Measurements from ENCODE around the gene C11orf71.

Gene C11orf71

GRCh38 chr11:114398303-114398920 is 1.9 kb downstream of the C11orf71 start:
- no peak for DNase-seq

GRCh38 chr11:114397349-114397982 is 2.8 kb downstream of the C11orf71 start:
- no peak for DNase-seq

DNA sequence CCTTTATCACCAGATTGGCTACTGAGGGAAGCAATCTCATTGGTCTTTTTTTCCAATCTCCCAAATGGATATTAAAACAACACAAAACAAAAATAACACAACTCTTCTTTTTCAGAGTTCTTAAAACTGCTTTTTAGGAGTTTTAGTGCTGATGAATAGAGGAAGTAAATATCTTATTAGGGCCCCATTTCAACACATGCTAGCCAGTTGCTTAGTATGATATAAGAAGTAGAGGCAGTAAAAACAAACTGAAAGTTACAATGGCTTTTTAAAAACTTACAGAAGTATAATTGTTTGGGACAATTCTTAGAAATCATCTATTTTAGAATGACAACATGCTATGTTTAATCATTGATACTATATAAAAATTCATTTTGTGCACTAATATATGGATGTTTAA is 3.4 kb downstream of the C11orf71 start:
- no peak for DNase-seq

GRCh38 chr11:114395736-114396135 is 4.6 kb downstream of the C11orf71 start:
- no peak for DNase-seq

DNA sequence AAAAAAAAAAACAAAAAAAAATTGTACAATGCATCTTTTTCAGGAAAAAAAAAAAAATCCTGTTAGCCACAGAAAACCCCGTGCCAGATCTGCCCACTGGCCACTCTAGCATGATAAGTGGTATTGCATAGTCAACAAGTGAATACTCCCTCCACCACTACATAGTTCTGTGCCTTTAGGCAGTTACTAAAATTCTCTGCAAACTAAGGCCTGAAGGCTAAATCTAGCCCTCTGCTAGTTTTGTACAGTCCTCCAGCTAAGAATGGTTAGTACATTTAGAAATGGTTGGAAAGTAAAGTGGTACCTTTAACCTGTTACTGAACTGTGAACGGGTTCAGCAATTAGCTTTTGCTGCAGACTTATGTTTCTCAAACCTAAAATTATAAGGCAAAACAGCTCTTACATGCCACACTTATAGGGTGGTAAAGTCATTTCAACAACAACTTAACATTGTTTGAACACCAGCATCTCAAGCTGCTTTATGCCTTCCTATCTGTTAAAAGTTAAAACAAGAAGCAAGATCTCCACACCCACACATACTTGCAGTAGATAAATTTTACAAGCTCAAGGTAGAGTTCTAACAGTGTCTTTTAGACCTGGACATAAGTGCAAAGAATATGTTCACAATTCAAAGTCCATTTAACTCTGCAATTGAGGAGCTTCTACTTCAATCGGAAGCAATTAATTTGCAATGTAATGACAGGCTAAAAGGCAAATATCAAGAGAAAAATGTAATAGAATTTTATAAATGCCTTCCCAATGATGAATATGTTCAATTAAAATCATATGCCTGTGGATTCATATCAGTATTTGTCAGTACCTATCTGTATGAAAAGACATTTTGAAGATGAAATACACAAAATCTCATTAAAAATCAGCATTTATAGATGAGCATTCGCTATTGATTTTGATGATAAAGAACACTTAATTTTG is 7.3 kb downstream of the C11orf71 start:
- DNase-seq: no peak

DNA sequence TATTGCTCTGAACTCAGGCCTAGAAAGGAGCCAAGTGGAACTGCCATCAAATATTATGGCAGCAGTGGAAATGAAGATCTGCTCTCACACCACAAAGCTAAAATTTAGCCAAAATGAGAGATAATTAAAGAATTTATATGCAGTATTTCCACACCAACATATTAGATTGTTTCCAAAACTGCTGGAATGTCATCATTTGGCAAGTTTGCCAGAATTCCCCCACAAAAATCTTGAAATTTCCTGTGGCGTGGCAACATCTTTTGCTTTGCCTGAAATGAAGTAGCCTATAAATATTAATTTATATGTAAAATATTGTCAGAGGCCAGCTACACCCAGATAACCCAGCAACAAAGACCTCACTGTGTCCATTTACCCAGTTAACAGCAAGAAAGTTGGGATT is 13.8 kb downstream of the C11orf71 start:
- DNase-seq: no peak

DNA sequence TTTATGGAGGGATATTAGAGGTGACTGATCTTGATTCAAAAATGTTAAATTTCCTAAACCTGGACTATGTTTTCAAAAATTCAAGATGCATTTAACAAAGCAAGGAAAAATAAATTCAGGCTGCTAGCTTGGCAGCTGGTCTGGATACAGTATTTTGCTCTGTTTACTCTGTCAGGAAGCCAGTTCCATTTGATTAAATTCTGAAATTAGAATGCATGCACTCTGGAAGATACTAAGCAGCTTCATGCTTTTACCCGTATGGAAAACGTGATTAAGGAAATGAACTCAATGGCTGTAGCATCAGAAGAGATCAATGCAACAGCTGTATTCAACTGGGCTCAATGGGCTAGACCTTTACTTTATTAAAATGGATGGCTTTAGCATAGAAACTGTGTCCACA is 14.2 kb downstream of the C11orf71 start:
- no peak for DNase-seq

DNA sequence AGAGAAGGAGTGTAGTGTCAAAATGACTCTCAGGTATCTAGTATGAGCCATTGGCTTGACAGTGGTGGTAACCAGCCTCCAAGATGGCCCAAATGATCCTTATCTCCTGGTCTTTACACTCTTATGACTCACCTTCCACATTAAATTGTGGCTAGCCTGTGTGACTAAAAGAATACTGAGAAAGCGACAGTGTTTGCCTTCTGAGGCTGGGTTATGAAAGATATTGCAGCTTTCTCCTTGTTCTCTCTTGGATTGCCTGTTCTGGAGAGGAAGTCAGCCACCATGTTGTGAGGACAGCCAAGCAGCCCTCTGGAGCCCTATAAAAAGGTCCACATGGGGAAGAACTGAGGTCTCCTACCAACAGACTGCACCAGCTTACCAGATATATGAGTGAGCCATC is 15.8 kb downstream of the C11orf71 start:
- DNase-seq: no peak

DNA sequence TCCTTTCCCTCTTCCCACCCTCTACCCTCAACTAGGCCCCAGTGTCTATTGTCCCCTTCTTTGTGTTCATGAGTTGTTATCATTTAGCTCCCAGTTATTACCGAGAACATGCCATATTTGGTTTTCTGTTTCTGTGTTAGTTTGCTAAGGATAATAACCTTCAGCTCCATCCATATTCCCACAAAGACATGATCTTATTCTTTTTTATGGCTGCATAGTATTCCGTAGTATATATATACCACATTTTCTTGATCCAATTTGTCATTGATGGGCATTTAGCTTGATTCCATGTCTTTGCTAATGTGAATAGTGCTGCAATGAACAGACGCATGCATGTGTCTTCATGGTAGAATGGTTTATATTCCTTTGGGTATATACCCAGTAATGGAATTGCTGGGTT is 17.8 kb downstream of the C11orf71 start:
- DNase-seq: no peak

GRCh38 chr11:114379394-114380069 is 20.8 kb downstream of the C11orf71 start:
- DNase-seq: no peak

DNA sequence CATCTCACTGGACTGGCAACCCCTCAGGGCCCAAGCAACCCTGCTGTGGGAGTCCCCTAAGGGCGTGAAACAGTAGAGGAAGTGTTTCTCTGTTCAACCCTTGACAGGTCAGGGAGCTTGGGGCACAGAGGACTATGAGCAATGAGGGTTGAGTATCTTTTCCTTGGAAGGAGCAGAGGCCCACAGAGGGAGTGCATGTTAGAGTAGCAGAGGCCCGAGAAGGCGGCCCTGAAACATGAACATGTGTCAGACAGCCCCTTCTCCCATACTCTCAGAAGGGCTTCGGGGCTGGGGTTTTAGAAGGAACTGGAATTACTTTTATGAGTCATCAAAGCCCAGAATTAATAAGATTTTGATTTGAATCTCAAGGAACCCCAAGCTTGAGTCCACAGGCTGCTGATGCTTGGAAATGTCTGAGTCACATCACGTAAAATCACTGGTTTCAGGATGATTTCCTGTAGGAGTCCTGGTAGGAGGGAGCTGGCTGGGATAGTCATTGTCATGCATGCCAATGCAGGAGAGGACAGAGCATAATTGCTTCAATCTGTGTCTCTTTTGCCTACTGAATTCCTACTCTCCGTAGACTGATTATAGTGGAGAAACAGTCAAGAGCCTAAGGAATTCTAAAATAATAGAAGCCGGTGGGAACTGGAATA is 22.6 kb downstream of the C11orf71 start:
- DNase-seq: no peak

- DNase-seq: no peak
These were observed 25.3 kb downstream of the C11orf71 start for GRCh38 chr11:114375052-114375451.

DNA sequence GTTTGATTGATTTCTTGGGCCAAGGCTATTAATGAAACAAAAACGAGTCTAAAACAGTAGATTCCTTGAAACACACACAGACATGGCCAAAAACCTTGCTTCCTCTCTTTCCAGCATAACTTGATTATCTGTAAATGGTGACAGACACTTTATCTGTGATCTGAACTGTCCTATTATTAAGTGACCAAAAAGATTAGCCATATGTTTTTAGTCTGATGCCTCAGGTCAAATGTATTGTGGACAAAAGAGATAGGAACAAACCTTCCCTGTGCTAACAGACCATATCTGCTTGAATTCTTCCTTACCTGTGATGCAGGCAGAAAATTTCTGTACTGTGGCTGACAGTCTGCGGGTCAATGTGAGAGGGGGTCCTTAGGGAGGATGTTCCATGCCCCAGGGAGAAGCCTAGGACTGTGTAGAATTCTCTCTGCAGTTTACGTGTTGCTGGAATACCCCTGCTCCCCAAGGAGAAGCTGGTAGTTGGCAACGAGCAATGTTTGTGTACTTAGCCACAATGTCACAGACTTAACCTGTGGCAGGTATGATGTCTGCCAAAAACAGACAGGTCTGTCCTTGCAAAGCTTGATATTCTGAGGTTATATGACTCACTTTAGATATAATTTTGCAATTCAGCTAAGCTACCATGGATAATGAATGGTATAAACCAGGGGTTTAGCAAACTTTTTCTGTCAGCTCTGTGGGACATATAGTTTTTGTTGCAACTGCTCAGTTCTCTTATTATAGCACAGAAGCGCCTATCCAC is 31.2 kb downstream of the C11orf71 start:
- DNase-seq: peak; percentile 5

DNA sequence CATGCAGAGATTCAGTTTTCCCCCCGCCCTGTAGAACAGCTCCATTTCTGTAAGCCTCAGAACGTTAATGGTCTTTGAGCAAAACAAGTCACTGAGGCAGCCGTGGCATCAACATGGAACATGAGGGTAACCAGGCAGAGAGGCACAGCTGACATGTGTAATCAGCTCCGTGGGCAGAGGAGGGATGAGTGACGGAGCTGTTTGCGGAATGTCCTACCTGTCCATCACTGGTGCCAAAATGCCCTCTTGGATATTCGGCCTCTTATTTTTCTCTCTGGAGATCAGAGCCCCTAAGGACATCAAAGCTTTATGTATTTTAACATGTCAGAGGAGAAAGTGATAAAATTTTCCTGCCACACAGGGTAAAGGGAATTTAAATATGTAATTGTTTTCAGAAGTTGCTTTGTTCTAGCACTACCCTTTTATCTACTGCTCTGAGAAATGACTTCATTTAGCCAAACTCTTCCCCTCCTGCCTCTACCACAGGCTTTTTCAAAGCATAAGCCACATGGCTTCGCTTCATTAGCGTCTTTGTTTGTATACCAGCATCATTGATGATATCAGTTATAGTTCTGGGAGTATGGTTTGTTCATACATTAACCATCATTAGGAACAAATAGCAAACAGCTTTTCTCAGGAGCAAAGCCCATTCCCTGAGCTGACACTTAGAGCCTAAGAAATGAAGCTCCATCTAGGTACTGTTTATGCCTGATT is 32.9 kb downstream of the C11orf71 start:
- DNase-seq: no peak

GRCh38 chr11:114366331-114367243 is 33.7 kb downstream of the C11orf71 start:
- DNase-seq: no peak

- DNase-seq: no peak
These were observed 37.4 kb downstream of the C11orf71 start for GRCh38 chr11:114362958-114363357.

GRCh38 chr11:114362326-114362725 is 38.0 kb downstream of the C11orf71 start:
- DNase-seq: no peak

- no peak for DNase-seq
These were observed 41.0 kb downstream of the C11orf71 start for GRCh38 chr11:114359342-114359741.

DNA sequence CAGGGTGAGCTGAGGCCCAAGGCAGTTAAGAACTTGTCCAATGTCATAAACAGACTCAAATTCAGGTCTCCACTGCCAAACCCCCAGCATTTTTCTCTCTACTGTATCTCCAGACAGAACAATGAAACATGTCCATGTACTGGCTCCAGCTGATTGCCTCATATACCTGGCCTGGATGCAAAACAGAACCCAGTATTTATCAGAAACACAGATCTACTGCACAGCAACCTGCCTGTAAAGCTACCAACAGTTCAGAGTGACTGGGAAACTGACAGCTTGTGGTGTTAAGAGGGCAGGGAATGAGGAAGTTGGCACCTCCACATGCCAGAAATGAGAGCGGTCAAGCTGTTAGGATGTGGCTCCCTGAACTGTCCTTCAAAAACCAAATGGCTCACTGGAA is 41.6 kb downstream of the C11orf71 start:
- DNase-seq: peak; percentile 14

- DNase-seq: no peak
These were observed 46.2 kb downstream of the C11orf71 start for GRCh38 chr11:114354076-114354475.

Measured in NCI-H2029 (cell line).